Fibroblast of lung (primary cell): Measurements from ENCODE around the gene SLC17A3.

Source experiments
- EZH2 ChIP-seq: IDR thresholded peaks from 2 replicates; pipeline ENCODE4 v1.5.1; 2012; ENCODE audit warnings: low read length, control low read depth, mild to moderate bottlenecking; ENCODE audit errors: missing control alignments
- TF ChIP-seq, protein P1 (sequence below), 2 donors: IDR thresholded peaks in 1 of 2; conservative IDR thresholded peaks in 1 of 2; 1 replicate in 1 of 2; 2 replicates in 1 of 2; pipeline ENCODE4 v1.5.1; 2011 to 2012; ENCODE audit warnings: low read length in 2 of 2, control low read depth in 1 of 2, inconsistent platforms in 1 of 2, low read depth in 1 of 2, mild to moderate bottlenecking in 1 of 2

DNA sequence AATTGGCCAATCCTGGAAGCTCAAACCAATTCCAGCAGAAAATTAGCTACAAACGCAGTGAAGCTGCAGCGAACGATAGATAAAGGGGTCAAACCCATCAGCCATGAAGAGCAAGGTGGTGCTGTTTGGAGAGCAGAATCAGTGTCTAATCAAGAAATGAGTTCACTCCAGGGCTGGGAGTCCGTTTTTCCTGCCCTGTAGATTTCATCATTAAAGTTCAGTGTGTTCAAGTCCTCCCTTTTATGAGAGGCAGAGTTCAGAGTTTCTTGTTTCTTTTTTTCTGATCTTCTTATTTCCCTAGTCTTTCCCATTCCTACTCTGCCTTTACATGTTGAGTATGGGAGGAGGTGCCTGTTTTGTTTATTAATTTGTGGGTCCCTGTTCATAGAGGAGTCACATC lies 72.6 kb downstream of the SLC17A3 start:
- TF ChIP-seq, protein P1, sequence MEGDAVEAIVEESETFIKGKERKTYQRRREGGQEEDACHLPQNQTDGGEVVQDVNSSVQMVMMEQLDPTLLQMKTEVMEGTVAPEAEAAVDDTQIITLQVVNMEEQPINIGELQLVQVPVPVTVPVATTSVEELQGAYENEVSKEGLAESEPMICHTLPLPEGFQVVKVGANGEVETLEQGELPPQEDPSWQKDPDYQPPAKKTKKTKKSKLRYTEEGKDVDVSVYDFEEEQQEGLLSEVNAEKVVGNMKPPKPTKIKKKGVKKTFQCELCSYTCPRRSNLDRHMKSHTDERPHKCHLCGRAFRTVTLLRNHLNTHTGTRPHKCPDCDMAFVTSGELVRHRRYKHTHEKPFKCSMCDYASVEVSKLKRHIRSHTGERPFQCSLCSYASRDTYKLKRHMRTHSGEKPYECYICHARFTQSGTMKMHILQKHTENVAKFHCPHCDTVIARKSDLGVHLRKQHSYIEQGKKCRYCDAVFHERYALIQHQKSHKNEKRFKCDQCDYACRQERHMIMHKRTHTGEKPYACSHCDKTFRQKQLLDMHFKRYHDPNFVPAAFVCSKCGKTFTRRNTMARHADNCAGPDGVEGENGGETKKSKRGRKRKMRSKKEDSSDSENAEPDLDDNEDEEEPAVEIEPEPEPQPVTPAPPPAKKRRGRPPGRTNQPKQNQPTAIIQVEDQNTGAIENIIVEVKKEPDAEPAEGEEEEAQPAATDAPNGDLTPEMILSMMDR (conservative IDR thresholded peaks at IDR 0.05 in 1 of 2, IDR thresholded peaks at IDR 0.05 in 1 of 2; ENCODE audit: low read depth in 1 of 2, low read length in 2 of 2), result no peak
- TF ChIP-seq EZH2, result no peak
